H9 (cell line): ENCODE data around the gene KRT79. TPM values are rescaled to one million over a fixed set of nuclear protein-coding genes. Genes with fewer than 3 reads are reported as not detected.

Source experiments
- DNase-seq: peaks from one replicate; pipeline ENCODE4 v3.0.0-alpha.2; 2017
- H2AFZ ChIP-seq: one replicate; pipeline ENCODE4 v1.6.1; 2013; ENCODE audit warnings: mild to moderate bottlenecking, low read length, control low read depth, moderate library complexity
- H2AK5ac ChIP-seq: 2 replicates; pipeline ENCODE4 v1.6.1; 2013; ENCODE audit warnings: low read length, control low read depth, mixed read lengths; ENCODE audit not compliant: insufficient read length
- H2BK120ac ChIP-seq: one replicate; pipeline ENCODE4 v1.6.1; 2013; ENCODE audit warnings: low read depth, mild to moderate bottlenecking, low read length, control low read depth, inconsistent platforms; ENCODE audit not compliant: poor library complexity, severe bottlenecking
- H2BK12ac ChIP-seq: 2 replicates; pipeline ENCODE4 v1.6.1; 2013; ENCODE audit warnings: low read length, control low read depth, mixed read lengths, low read depth; ENCODE audit not compliant: insufficient read length
- H2BK15ac ChIP-seq: 2 replicates; pipeline ENCODE4 v1.6.1; 2013; ENCODE audit warnings: low read depth, low read length, control low read depth
- H2BK20ac ChIP-seq: one replicate; pipeline ENCODE4 v1.6.1; 2013; ENCODE audit warnings: low read depth, mild to moderate bottlenecking, low read length, control low read depth, inconsistent platforms; ENCODE audit not compliant: poor library complexity, severe bottlenecking
- H2BK5ac ChIP-seq: 2 replicates; pipeline ENCODE4 v1.6.1; 2013; ENCODE audit warnings: low read length, control low read depth, mixed read lengths; ENCODE audit not compliant: insufficient read length
- H3K14ac ChIP-seq: 2 replicates; pipeline ENCODE4 v1.6.1; 2013; ENCODE audit warnings: low read length, control low read depth; ENCODE audit not compliant: insufficient read depth
- H3K18ac ChIP-seq: 2 replicates; pipeline ENCODE4 v1.6.1; 2013; ENCODE audit warnings: low read depth, mild to moderate bottlenecking, mixed read lengths, low read length, control low read depth; ENCODE audit not compliant: insufficient read length
- H3K23ac ChIP-seq: 2 replicates; pipeline ENCODE4 v1.6.1; 2013; ENCODE audit warnings: low read length, control low read depth, mixed read lengths, low read depth; ENCODE audit not compliant: insufficient read length
- H3K23me2 ChIP-seq: 2 replicates; pipeline ENCODE4 v1.6.1; 2013; ENCODE audit warnings: low read depth, mild to moderate bottlenecking, mixed read lengths, low read length, control low read depth; ENCODE audit not compliant: insufficient read length, poor library complexity, severe bottlenecking
- H3K27ac ChIP-seq: 2 replicates; pipeline ENCODE4 v1.5.1; 2013; ENCODE audit warnings: low read length, control low read depth, mixed read lengths, low read depth; ENCODE audit not compliant: insufficient read length
- H3K27me3 ChIP-seq: 2 replicates; pipeline ENCODE4 v1.6.1; 2013; ENCODE audit warnings: low read length, control low read depth, inconsistent platforms; ENCODE audit not compliant: insufficient read depth
- H3K4ac ChIP-seq: 2 replicates; pipeline ENCODE4 v1.6.1; 2013; ENCODE audit warnings: low read depth, mild to moderate bottlenecking, control low read depth, inconsistent platforms, low read length, moderate library complexity
- H3K4me1 ChIP-seq: 2 replicates; pipeline ENCODE4 v1.6.1; 2013; ENCODE audit warnings: low read length, control low read depth, inconsistent platforms; ENCODE audit not compliant: insufficient read depth
- H3K4me2 ChIP-seq: 2 replicates; pipeline ENCODE4 v1.6.1; 2013; ENCODE audit warnings: low read length, control low read depth, mixed read lengths; ENCODE audit not compliant: insufficient read length, insufficient read depth
- H3K56ac ChIP-seq: 2 replicates; pipeline ENCODE4 v1.6.1; 2013; ENCODE audit warnings: low read depth, mild to moderate bottlenecking, mixed read lengths, low read length, control low read depth; ENCODE audit not compliant: insufficient read length
- H3K79me1 ChIP-seq: 2 replicates; pipeline ENCODE4 v1.6.1; 2013; ENCODE audit warnings: low read depth, mild to moderate bottlenecking, moderate library complexity, low read length, control low read depth, inconsistent platforms; ENCODE audit not compliant: insufficient read depth, poor library complexity, severe bottlenecking
- H3K79me2 ChIP-seq: 2 replicates; pipeline ENCODE4 v1.6.1; 2013; ENCODE audit warnings: low read length, control low read depth, inconsistent platforms; ENCODE audit not compliant: insufficient read depth
- H3K9ac ChIP-seq: 2 replicates; pipeline ENCODE4 v1.6.1; 2013; ENCODE audit warnings: low read length, control low read depth, mixed read lengths; ENCODE audit not compliant: insufficient read length; ENCODE audit errors: extremely low read depth
- H3K9me3 ChIP-seq: one replicate; pipeline ENCODE4 v1.6.1; 2013; ENCODE audit warnings: low read depth, low read length, inconsistent platforms; ENCODE audit not compliant: control insufficient read depth
- H3T11ph ChIP-seq: one replicate; pipeline ENCODE4 v1.6.1; 2013; ENCODE audit warnings: mild to moderate bottlenecking, low read length, control low read depth, inconsistent platforms
- H4K20me1 ChIP-seq: one replicate; pipeline ENCODE4 v1.6.1; 2013; ENCODE audit not compliant: control insufficient read depth, insufficient read length, insufficient read depth
- H4K5ac ChIP-seq: 2 replicates; pipeline ENCODE4 v1.6.1; 2013; ENCODE audit warnings: low read depth, mild to moderate bottlenecking, mixed read lengths, low read length, control low read depth; ENCODE audit not compliant: insufficient read length
- H4K8ac ChIP-seq: replicated peaks from 2 replicates; pipeline ENCODE4 v1.6.1; 2013; ENCODE audit warnings: low read length, control low read depth, mixed read lengths, low read depth; ENCODE audit not compliant: insufficient read length
- H4K91ac ChIP-seq: 2 replicates; pipeline ENCODE4 v1.6.1; 2013; ENCODE audit warnings: low read depth, mild to moderate bottlenecking, moderate library complexity, mixed read lengths, low read length, control low read depth; ENCODE audit not compliant: insufficient read length
- H3K27ac Mint-ChIP-seq, 3 experiments: 2 replicates in 2 of 3; 3 replicates in 1 of 3; pipeline ENCODE4 v1.8.0; 2020 to 2021; ENCODE audit warnings: mixed read lengths in 3 of 3, mild to moderate bottlenecking in 1 of 3, moderate library complexity in 1 of 3
- H3K27me3 Mint-ChIP-seq: 2 replicates; pipeline ENCODE4 v1.8.0; 2021; ENCODE audit warnings: low read depth, mild to moderate bottlenecking, moderate library complexity, mixed read lengths
- H3K36me3 Mint-ChIP-seq, 3 experiments: 2 replicates in 2 of 3; 3 replicates in 1 of 3; pipeline ENCODE4 v1.8.0; 2020 to 2021; ENCODE audit warnings: low read depth in 3 of 3, mixed read lengths in 3 of 3; ENCODE audit not compliant: insufficient read depth in 1 of 3
- H3K4me1 Mint-ChIP-seq, 2 experiments: 2 replicates each; pipeline ENCODE4 v1.8.0; 2020; ENCODE audit warnings: mixed read lengths in 2 of 2
- H3K4me3 Mint-ChIP-seq, 2 experiments: 2 replicates in 1 of 2; 3 replicates in 1 of 2; pipeline ENCODE4 v1.8.0; 2020 to 2021; ENCODE audit warnings: mild to moderate bottlenecking in 2 of 2, mixed read lengths in 2 of 2, moderate library complexity in 1 of 2
- H3K9me3 Mint-ChIP-seq, 2 experiments: 2 replicates in 1 of 2; 3 replicates in 1 of 2; pipeline ENCODE4 v1.8.0; 2020; ENCODE audit warnings: mild to moderate bottlenecking in 2 of 2, mixed read lengths in 2 of 2, moderate library complexity in 1 of 2
- CTCF ChIP-seq: fragments of 200-600 bp; sonication (generic); conservative IDR thresholded peaks from 3 replicates; pipeline ENCODE4 v1.8.0; 2021; ENCODE audit warnings: antibody characterized with exemption, mild to moderate bottlenecking
- WGBS: extraction: QIAGEN DNeasy Blood & Tissue Kit; methylation state at CpG from one replicate; pipeline ENCODE4 v1.1.7; 2013; ENCODE audit warnings: missing lambda C conversion rate, low lambda C conversion rate, mixed read lengths; ENCODE audit not compliant: insufficient read length; ENCODE audit errors: extremely low coverage; 5-methylcytosine and 5-hydroxymethylcytosine counted together
- total RNA-seq: library from RNA; stranded (reverse); gene quantifications from 2 replicates; pipeline ENCODE4 v1.2.1, GENCODE V29; 2021

The KRT79 gene
- total RNA-seq, 1 experiment from 2014 or later: not detected

- WGBS: no CpG with 5 or more reads among the region's 20 CpGs
- no peaks in the 10 kb centered on the region for H3K9me3 ChIP-seq
- no peak overlapping the region for H4K5ac ChIP-seq
- no peaks in the 10 kb centered on the region for H3K79me1 ChIP-seq
- no peak for TF ChIP-seq CTCF
- H2AK5ac ChIP-seq: no peak overlapping the region
- H3K23me2 ChIP-seq: no peaks in the 10 kb centered on the region
- H3K27ac ChIP-seq: no peak overlapping the region
- H3K4me1 ChIP-seq: no peaks in the 10 kb centered on the region
- H3K27ac Mint-ChIP-seq: no peak overlapping the region
- H2BK120ac ChIP-seq: no peak overlapping the region
- H3K4ac ChIP-seq: no peak overlapping the region
- no peak overlapping the region for H3K18ac ChIP-seq
- H2BK15ac ChIP-seq: no peak overlapping the region
- no peaks in the 10 kb centered on the region for H3K9me3 Mint-ChIP-seq
- no peak overlapping the region for H2BK12ac ChIP-seq
- no peak overlapping the region for H3K4me2 ChIP-seq
- no peak overlapping the region for H3K56ac ChIP-seq
- DNase-seq: no peak
- H3K36me3 Mint-ChIP-seq: no peaks in the 10 kb centered on the region
- no peak overlapping the region for H3K9ac ChIP-seq
- H3K23ac ChIP-seq: no peak overlapping the region
- no peak overlapping the region for H4K91ac ChIP-seq
- no peak overlapping the region for H3K14ac ChIP-seq
- H3K27me3 ChIP-seq: no peaks in the 10 kb centered on the region
- no peak overlapping the region for H2AFZ ChIP-seq
- H3K79me2 ChIP-seq: no peaks in the 10 kb centered on the region
- H3K27me3 Mint-ChIP-seq: peaks cover 2% of the 10 kb centered on the region
- H2BK5ac ChIP-seq: no peak overlapping the region
- no peak overlapping the region for H2BK20ac ChIP-seq
- no peak overlapping the region for H3K4me3 Mint-ChIP-seq
- no peaks in the 10 kb centered on the region for H4K20me1 ChIP-seq
- no peak overlapping the region for H4K8ac ChIP-seq
- no peaks in the 10 kb centered on the region; a peak in 1 of 4 replicates for H3K4me1 Mint-ChIP-seq
- H3T11ph ChIP-seq: no peak overlapping the region
Observed at GRCh38 chr12:52832985-52833905, 866 bp downstream of the KRT79 start.
